Measurements from ENCODE around the gene FGD6.
"Not testable (repeated sequence)": the region's sequence is repeated elsewhere in the genome, so short reads cannot be mapped to it uniquely, and the experiment has no call there.

Gene FGD6

DNA sequence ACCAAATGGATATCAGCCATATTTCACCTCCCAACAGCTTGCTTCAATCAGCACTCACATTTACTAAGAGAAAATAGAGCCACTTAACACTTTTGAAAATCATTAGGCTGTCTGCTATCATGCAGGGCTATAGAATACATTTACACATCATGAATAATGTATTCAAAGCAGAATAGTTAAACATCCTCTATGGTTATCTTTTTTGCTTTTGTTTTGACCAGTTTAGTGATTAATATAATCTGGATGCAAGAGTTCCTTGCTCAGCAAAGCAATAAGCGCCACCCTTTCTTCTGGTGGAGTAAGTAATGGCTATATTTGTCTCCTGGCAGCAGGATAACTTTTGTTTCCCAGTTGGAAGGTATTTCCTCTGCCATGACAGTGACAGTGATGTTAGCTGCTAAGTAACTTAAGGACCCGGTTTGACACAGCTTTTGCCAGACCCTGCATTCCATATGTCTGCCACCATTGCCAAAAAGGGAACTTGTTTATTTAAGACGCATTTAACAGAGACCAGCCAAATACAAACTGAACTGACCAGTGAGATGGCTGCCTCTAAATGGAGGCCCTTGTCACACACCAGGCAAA lies 73.6 kb downstream of the FGD6 start:
- DNase-seq (ENCODE audit: low read depth): no peak
- TF ChIP-seq MYC (IDR thresholded peaks at IDR 0.05; ENCODE audit: low read depth, low read length) (no peak), POLR2A (IDR thresholded peaks at IDR 0.05; ENCODE audit: extremely low read depth, insufficient read length) (no peak)
- TF ChIP-seq, protein P1, sequence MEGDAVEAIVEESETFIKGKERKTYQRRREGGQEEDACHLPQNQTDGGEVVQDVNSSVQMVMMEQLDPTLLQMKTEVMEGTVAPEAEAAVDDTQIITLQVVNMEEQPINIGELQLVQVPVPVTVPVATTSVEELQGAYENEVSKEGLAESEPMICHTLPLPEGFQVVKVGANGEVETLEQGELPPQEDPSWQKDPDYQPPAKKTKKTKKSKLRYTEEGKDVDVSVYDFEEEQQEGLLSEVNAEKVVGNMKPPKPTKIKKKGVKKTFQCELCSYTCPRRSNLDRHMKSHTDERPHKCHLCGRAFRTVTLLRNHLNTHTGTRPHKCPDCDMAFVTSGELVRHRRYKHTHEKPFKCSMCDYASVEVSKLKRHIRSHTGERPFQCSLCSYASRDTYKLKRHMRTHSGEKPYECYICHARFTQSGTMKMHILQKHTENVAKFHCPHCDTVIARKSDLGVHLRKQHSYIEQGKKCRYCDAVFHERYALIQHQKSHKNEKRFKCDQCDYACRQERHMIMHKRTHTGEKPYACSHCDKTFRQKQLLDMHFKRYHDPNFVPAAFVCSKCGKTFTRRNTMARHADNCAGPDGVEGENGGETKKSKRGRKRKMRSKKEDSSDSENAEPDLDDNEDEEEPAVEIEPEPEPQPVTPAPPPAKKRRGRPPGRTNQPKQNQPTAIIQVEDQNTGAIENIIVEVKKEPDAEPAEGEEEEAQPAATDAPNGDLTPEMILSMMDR (IDR thresholded peaks at IDR 0.05; ENCODE audit: low read depth, low read length): no peak
- TF ChIP-seq, protein P2, sequence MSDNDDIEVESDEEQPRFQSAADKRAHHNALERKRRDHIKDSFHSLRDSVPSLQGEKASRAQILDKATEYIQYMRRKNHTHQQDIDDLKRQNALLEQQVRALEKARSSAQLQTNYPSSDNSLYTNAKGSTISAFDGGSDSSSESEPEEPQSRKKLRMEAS (IDR thresholded peaks at IDR 0.05; ENCODE audit: low read depth, low read length): no peak
- H3K4me3 ChIP-seq (ENCODE audit: low read depth, low read length): no peak overlapping the region

GRCh38 chr12:95142431-95143151 lies 74.7 kb downstream of the FGD6 start:
- no peak for TF ChIP-seq POLR2A (IDR thresholded peaks at IDR 0.05; ENCODE audit: extremely low read depth, insufficient read length)
- TF ChIP-seq, protein P1 (IDR thresholded peaks at IDR 0.05; ENCODE audit: low read depth, low read length): no peak
- TF ChIP-seq, protein P2 (IDR thresholded peaks at IDR 0.05; ENCODE audit: low read depth, low read length): no peak
- TF ChIP-seq MYC (IDR thresholded peaks at IDR 0.05; ENCODE audit: low read depth, low read length): no peak
- no peak overlapping the region for H3K4me3 ChIP-seq (ENCODE audit: low read depth, low read length)
- no peak for DNase-seq (ENCODE audit: low read depth)

GRCh38 chr12:95141310-95141709 lies 76.0 kb downstream of the FGD6 start:
- TF ChIP-seq, protein P1 (IDR thresholded peaks at IDR 0.05; ENCODE audit: low read depth, low read length): no peak
- TF ChIP-seq POLR2A (IDR thresholded peaks at IDR 0.05; ENCODE audit: extremely low read depth, insufficient read length) (no peak), MYC (IDR thresholded peaks at IDR 0.05; ENCODE audit: low read depth, low read length) (no peak)
- TF ChIP-seq, protein P2 (IDR thresholded peaks at IDR 0.05; ENCODE audit: low read depth, low read length): no peak
- H3K4me3 ChIP-seq (ENCODE audit: low read depth, low read length): no peak overlapping the region
- DNase-seq (ENCODE audit: low read depth): no peak

GRCh38 chr12:95138031-95138430 lies 79.2 kb downstream of the FGD6 start:
- not testable (repeated sequence) for H3K4me3 ChIP-seq (ENCODE audit: low read depth, low read length); DNase-seq (ENCODE audit: low read depth)

DNA sequence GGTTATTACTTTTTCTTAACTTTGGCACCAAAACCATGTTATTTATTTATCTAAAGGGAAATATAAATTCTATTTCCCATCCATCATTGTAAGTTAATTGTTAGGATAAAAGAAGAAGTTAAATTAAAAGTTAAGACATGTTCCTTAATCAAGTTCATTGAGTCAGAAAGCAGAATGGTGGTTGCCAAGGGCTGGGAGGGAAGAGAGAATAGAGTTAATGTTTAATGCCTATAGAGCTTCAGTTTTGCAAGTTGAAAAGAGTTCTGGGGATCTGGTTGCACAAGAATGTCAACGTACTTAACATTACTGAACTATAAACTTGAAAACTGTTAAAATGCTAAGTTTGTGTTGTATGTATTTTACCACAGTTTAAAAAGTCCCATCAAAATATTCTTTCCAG lies 80.7 kb downstream of the FGD6 start:
- no peak overlapping the region for H3K4me3 ChIP-seq (ENCODE audit: low read depth, low read length)
- TF ChIP-seq MYC (IDR thresholded peaks at IDR 0.05; ENCODE audit: low read depth, low read length) (no peak), POLR2A (IDR thresholded peaks at IDR 0.05; ENCODE audit: extremely low read depth, insufficient read length) (no peak)
- TF ChIP-seq, protein P1 (IDR thresholded peaks at IDR 0.05; ENCODE audit: low read depth, low read length): no peak
- TF ChIP-seq, protein P2 (IDR thresholded peaks at IDR 0.05; ENCODE audit: low read depth, low read length): no peak
- DNase-seq (ENCODE audit: low read depth): no peak

DNA sequence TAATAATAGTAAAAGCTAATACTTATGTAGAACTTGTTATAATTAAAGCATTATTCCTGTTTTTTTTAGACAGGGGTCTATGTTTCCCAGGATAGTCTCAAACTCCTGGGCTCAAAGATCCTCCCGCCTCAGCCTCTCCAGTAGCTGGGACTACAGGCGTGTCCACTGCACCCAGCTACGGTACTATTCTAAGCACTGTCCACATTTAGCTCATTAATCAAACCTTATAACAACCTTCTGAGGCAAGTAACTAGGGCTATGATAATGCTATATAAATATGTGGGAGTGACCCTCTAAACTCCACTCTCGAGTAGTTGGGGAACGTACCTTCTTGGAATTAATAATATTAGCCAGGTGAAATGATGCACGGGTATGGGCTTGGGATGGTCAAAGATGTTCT lies 83.2 kb downstream of the FGD6 start:
- H3K4me3 ChIP-seq (ENCODE audit: low read depth, low read length): no peak overlapping the region
- TF ChIP-seq, protein P2 (IDR thresholded peaks at IDR 0.05; ENCODE audit: low read depth, low read length): no peak
- no peak for TF ChIP-seq MYC (IDR thresholded peaks at IDR 0.05; ENCODE audit: low read depth, low read length)
- no peak for TF ChIP-seq POLR2A (IDR thresholded peaks at IDR 0.05; ENCODE audit: extremely low read depth, insufficient read length)
- no peak for DNase-seq (ENCODE audit: low read depth)
